K562 (cell line): ENCODE results near the gene AHSG. TPM values are rescaled to one million over a fixed set of nuclear protein-coding genes. Genes with fewer than 3 reads are reported as not detected.

Experiments used
- CCNT2 ChIP-seq: IDR thresholded peaks from 2 replicates; pipeline ENCODE4 v1.6.1; 2011; ENCODE audit warnings: borderline replicate concordance, low read depth, mild to moderate bottlenecking, moderate library complexity, mixed read lengths, low read length; ENCODE audit not compliant: insufficient read length; ENCODE audit errors: extremely low read depth
- KHSRP ChIP-seq: fragments of 450-650 bp; IDR thresholded peaks from 2 replicates; pipeline ENCODE4 v1.6.1; 2017
- SMC3 ChIP-seq: conservative IDR thresholded peaks from 2 replicates; pipeline ENCODE4 v1.6.1; 2011; ENCODE audit warnings: low read depth, low read length, improper control_type of control experiment; ENCODE audit not compliant: insufficient read depth
- TAF9B ChIP-seq: fragments of 450-650 bp; IDR thresholded peaks from 2 replicates; pipeline ENCODE4 v1.6.1; 2018; ENCODE audit warnings: mild to moderate bottlenecking; ENCODE audit not compliant: partially characterized antibody
- ZSCAN29 ChIP-seq: fragments of 450-650 bp; IDR thresholded peaks from 2 replicates; pipeline ENCODE4 v1.6.1; 2017
- polyA plus RNA-seq, 8 experiments: library from polyadenylated mRNA; depleted of rRNA in 4 of 8; stranded (reverse) in 5 of 8; unstranded in 3 of 8; fragments of >200 nt; fragmentation: Nextera tagmentation in 2 of 8; fragmentation: Illumina TruSeq in 1 of 8; extraction: Ambion mirVana in 2 of 8; extraction: Trizol in 1 of 8; gene quantifications; 2 replicates each; pipeline versions ENCODE4 v1.2.1 to v1.2.3, GENCODE V29; 2011 to 2014; ENCODE audit warnings: inconsistent platforms in 1 of 8, missing spikeins in 1 of 8
- total RNA-seq, 7 experiments: library from RNA; depleted of rRNA in 6 of 7; stranded (reverse); fragments of >200 nt in 6 of 7; fragmentation: Illumina TruSeq in 2 of 7; extraction: Trizol in 2 of 7; gene quantifications; 2 replicates each; pipeline versions ENCODE4 v1.2.1 to v1.2.3, GENCODE V29; 2011 to 2021; ENCODE audit warnings: low replicate concordance in 1 of 7
- TF ChIP-seq, protein P1 (sequence below), 2 experiments: fragments of 450-650 bp; formaldehyde crosslinking in 1 of 2; IDR thresholded peaks; 2 replicates each; pipeline versions ENCODE4 v1.4.0 to v1.6.1; 2014 to 2020; ENCODE audit warnings: mild to moderate bottlenecking in 2 of 2, borderline replicate concordance in 1 of 2, low read depth in 1 of 2
- TF ChIP-seq, protein P2 (sequence below): sonication (generic); formaldehyde crosslinking; IDR thresholded peaks from 2 replicates; pipeline ENCODE4 v1.8.1; 2023; ENCODE audit warnings: mild to moderate bottlenecking, missing genetic modification reagents
- TF ChIP-seq, protein P3 (sequence below): fragments of 450-650 bp; formaldehyde crosslinking; IDR thresholded peaks from 2 replicates; pipeline ENCODE4 v1.4.0; 2020; ENCODE audit warnings: mild to moderate bottlenecking

The AHSG gene
- total and polyA plus RNA-seq, 9 of the 15 experiments (the other 6 are each of a cell fraction or from before 2014, with no cell fraction given) = 0.69 TPM; not detected in 8

- TF ChIP-seq CCNT2 (no peak), SMC3 (peak; percentile 22; the same call in 1 of the 2 replicates), TAF9B (no peak), ZSCAN29 (no peak), KHSRP (no peak)
- TF ChIP-seq, protein P1, sequence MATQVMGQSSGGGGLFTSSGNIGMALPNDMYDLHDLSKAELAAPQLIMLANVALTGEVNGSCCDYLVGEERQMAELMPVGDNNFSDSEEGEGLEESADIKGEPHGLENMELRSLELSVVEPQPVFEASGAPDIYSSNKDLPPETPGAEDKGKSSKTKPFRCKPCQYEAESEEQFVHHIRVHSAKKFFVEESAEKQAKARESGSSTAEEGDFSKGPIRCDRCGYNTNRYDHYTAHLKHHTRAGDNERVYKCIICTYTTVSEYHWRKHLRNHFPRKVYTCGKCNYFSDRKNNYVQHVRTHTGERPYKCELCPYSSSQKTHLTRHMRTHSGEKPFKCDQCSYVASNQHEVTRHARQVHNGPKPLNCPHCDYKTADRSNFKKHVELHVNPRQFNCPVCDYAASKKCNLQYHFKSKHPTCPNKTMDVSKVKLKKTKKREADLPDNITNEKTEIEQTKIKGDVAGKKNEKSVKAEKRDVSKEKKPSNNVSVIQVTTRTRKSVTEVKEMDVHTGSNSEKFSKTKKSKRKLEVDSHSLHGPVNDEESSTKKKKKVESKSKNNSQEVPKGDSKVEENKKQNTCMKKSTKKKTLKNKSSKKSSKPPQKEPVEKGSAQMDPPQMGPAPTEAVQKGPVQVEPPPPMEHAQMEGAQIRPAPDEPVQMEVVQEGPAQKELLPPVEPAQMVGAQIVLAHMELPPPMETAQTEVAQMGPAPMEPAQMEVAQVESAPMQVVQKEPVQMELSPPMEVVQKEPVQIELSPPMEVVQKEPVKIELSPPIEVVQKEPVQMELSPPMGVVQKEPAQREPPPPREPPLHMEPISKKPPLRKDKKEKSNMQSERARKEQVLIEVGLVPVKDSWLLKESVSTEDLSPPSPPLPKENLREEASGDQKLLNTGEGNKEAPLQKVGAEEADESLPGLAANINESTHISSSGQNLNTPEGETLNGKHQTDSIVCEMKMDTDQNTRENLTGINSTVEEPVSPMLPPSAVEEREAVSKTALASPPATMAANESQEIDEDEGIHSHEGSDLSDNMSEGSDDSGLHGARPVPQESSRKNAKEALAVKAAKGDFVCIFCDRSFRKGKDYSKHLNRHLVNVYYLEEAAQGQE (IDR thresholded peaks at IDR 0.05; ENCODE audit: borderline replicate concordance) = peak; percentile 65; the same call in 1 of the 2 replicates
- TF ChIP-seq, protein P1 (CRISPR knock-in tag; IDR thresholded peaks at IDR 0.05; ENCODE audit: low read depth) = no peak
- TF ChIP-seq, protein P2, sequence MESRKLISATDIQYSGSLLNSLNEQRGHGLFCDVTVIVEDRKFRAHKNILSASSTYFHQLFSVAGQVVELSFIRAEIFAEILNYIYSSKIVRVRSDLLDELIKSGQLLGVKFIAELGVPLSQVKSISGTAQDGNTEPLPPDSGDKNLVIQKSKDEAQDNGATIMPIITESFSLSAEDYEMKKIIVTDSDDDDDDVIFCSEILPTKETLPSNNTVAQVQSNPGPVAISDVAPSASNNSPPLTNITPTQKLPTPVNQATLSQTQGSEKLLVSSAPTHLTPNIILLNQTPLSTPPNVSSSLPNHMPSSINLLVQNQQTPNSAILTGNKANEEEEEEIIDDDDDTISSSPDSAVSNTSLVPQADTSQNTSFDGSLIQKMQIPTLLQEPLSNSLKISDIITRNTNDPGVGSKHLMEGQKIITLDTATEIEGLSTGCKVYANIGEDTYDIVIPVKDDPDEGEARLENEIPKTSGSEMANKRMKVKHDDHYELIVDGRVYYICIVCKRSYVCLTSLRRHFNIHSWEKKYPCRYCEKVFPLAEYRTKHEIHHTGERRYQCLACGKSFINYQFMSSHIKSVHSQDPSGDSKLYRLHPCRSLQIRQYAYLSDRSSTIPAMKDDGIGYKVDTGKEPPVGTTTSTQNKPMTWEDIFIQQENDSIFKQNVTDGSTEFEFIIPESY (CRISPR knock-in tag) = peak; percentile 43; the same call in 1 of the 2 replicates
- TF ChIP-seq, protein P3, sequence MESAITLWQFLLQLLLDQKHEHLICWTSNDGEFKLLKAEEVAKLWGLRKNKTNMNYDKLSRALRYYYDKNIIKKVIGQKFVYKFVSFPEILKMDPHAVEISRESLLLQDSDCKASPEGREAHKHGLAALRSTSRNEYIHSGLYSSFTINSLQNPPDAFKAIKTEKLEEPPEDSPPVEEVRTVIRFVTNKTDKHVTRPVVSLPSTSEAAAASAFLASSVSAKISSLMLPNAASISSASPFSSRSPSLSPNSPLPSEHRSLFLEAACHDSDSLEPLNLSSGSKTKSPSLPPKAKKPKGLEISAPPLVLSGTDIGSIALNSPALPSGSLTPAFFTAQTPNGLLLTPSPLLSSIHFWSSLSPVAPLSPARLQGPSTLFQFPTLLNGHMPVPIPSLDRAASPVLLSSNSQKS (CRISPR knock-in tag) = no peak
Measured at GRCh38 chr3:186589121-186589520, 23.7 kb upstream of the AHSG start (continued).
